Hepatocyte (in vitro differentiated cells): Measurements from ENCODE around the gene WDFY2.

Source experiments
- EZH2 ChIP-seq: fragments of 200-600 bp; sonication (generic); IDR thresholded peaks from 2 replicates; pipeline ENCODE4 v1.6.1; 2016; ENCODE audit warnings: antibody characterized with exemption, mild to moderate bottlenecking, borderline replicate concordance
- EZH2phosphoT487 ChIP-seq: fragments of 200-600 bp; sonication (generic); IDR thresholded peaks from one replicate; pipeline ENCODE4 v1.6.1; 2018; ENCODE audit warnings: antibody characterized with exemption, mild to moderate bottlenecking, low read depth, moderate library complexity; ENCODE audit not compliant: unreplicated experiment, severe bottlenecking
- TF ChIP-seq, protein P1 (sequence below): fragments of 200-600 bp; sonication (generic); IDR thresholded peaks from 2 replicates; pipeline ENCODE4 v1.5.1; 2016; ENCODE audit warnings: antibody characterized with exemption, mild to moderate bottlenecking; ENCODE audit not compliant: poor library complexity

DNA sequence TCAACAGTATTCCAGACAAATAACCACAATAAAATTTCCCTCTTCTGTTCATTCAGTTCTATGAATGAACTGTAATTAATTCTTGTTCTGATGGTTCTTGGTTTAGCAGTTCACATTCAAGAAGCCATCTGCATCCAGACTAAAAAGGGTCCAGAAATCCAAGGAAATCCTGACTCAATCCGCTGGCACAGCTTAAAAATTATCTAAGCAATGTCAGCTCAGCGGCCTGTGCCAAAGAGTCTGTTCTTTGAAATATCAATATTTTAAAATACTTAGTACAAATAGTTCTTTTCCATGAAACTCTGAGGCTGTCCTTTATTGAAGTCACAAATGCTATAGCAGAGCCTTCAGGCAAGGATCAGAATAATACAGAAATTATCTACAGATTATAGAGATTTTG lies 162.5 kb downstream of the WDFY2 start:
- TF ChIP-seq, protein P1, sequence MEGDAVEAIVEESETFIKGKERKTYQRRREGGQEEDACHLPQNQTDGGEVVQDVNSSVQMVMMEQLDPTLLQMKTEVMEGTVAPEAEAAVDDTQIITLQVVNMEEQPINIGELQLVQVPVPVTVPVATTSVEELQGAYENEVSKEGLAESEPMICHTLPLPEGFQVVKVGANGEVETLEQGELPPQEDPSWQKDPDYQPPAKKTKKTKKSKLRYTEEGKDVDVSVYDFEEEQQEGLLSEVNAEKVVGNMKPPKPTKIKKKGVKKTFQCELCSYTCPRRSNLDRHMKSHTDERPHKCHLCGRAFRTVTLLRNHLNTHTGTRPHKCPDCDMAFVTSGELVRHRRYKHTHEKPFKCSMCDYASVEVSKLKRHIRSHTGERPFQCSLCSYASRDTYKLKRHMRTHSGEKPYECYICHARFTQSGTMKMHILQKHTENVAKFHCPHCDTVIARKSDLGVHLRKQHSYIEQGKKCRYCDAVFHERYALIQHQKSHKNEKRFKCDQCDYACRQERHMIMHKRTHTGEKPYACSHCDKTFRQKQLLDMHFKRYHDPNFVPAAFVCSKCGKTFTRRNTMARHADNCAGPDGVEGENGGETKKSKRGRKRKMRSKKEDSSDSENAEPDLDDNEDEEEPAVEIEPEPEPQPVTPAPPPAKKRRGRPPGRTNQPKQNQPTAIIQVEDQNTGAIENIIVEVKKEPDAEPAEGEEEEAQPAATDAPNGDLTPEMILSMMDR: no peak
- TF ChIP-seq EZH2phosphoT487 (no peak), EZH2 (no peak)
